NAMALWA (cell line): Measurements from ENCODE around the gene FBN1.
A peak's percentile ranks its signal among the peaks of the same experiment; 100 is the strongest.

ENCODE experiments used
- DNase-seq: peaks from one replicate; pipeline ENCODE4 v3.0.0-alpha.2; 2015; ENCODE audit warnings: low spot score

The FBN1 gene

GRCh38 chr15:48426941-48427340 lies 218.6 kb downstream of the FBN1 start:
- no peak for DNase-seq

GRCh38 chr15:48426044-48426443 lies 219.5 kb downstream of the FBN1 start:
- DNase-seq: no peak

- no peak for DNase-seq
Measured at GRCh38 chr15:48425051-48425450, 220.5 kb downstream of the FBN1 start.

GRCh38 chr15:48423896-48424475 lies 221.5 kb downstream of the FBN1 start:
- DNase-seq: no peak

- DNase-seq: no peak
Measured at GRCh38 chr15:48423342-48423741, 222.2 kb downstream of the FBN1 start.

- DNase-seq: no peak
Measured at GRCh38 chr15:48422401-48422800, 223.1 kb downstream of the FBN1 start.

- DNase-seq: no peak
Measured at GRCh38 chr15:48421362-48421761, 224.1 kb downstream of the FBN1 start.

- DNase-seq: no peak
Measured at GRCh38 chr15:48419896-48420295, 225.6 kb downstream of the FBN1 start.

- DNase-seq: no peak
Measured at GRCh38 chr15:48418343-48418742, 227.2 kb downstream of the FBN1 start.

- no peak for DNase-seq
Measured at GRCh38 chr15:48416301-48416700, 229.2 kb downstream of the FBN1 start.

GRCh38 chr15:48415036-48415886 lies 230.2 kb downstream of the FBN1 start:
- no peak for DNase-seq

GRCh38 chr15:48414015-48414414 lies 231.5 kb downstream of the FBN1 start:
- no peak for DNase-seq

GRCh38 chr15:48413304-48413703 lies 232.2 kb downstream of the FBN1 start:
- DNase-seq: no peak

- no peak for DNase-seq
Measured at GRCh38 chr15:48411971-48412591, 233.4 kb downstream of the FBN1 start.

GRCh38 chr15:48409623-48410022 lies 235.9 kb downstream of the FBN1 start:
- DNase-seq: no peak

GRCh38 chr15:48408327-48408726 lies 237.2 kb downstream of the FBN1 start:
- no peak for DNase-seq

- DNase-seq: no peak
Measured at GRCh38 chr15:48407646-48408045, 237.9 kb downstream of the FBN1 start.

- DNase-seq: peak; percentile 24
Measured at GRCh38 chr15:48406911-48407310, 238.6 kb downstream of the FBN1 start.

- DNase-seq: no peak
Measured at GRCh38 chr15:48406266-48406891, 239.1 kb downstream of the FBN1 start.

GRCh38 chr15:48402427-48403177 lies 242.9 kb downstream of the FBN1 start:
- DNase-seq: no peak

- DNase-seq: no peak
Measured at GRCh38 chr15:48400086-48400485, 245.4 kb downstream of the FBN1 start.

GRCh38 chr15:48397841-48398240 lies 247.7 kb downstream of the FBN1 start:
- no peak for DNase-seq
